Motor neuron (in vitro differentiated cells): ENCODE results near the gene SIX1. TPM values are rescaled to one million over a fixed set of nuclear protein-coding genes. Genes with fewer than 3 reads are reported as not detected.

ENCODE experiments used
- ATAC-seq, 8 experiments: fragments of 200-7000 bp; cut with Tn5 transposase; replicated peaks in 6 of 8; 2 replicates each; pipeline ENCODE4 v1.8.0; 2021; ENCODE audit warnings: mild to moderate bottlenecking in 8 of 8, moderate library complexity in 8 of 8
- H3K27ac ChIP-seq, 2 donors: fragments of 250-450 bp; sonication (Bioruptor Pico); 2 replicates each; pipeline ENCODE4 v1.9.0; 2021; ENCODE audit warnings: antibody characterized with exemption in 2 of 2, mild to moderate bottlenecking in 2 of 2, moderate library complexity in 1 of 2
- H3K4me1 ChIP-seq, 2 donors: fragments of 250-450 bp; sonication (Bioruptor Pico); replicated peaks in 1 of 2; 2 replicates each; pipeline ENCODE4 v1.6.1; 2021; ENCODE audit warnings: antibody characterized with exemption in 2 of 2, mild to moderate bottlenecking in 2 of 2, moderate library complexity in 1 of 2
- H3K4me3 ChIP-seq, 5 donors: fragments of 250-450 bp; sonication (Bioruptor Pico); 2 replicates each; pipeline ENCODE4 v1.9.0; 2021; ENCODE audit warnings: antibody characterized with exemption in 5 of 5, mild to moderate bottlenecking in 5 of 5, moderate library complexity in 4 of 5
- WGBS, 10 experiments: fragments of 450-650 bp; shearing (Covaris generic); methylation state at CpG; one replicate each; pipeline ENCODE4 v1.0.0; 2022; 5-methylcytosine and 5-hydroxymethylcytosine counted together
- in situ Hi-C, 9 experiments: fragments of 400-800 bp; cut with MboI; loops; one replicate each; pipeline ENCODE4 v1.15.0; 2021; ENCODE audit warnings: low sequenced_read_pairs in 9 of 9, low pct_unique_long_range_greater_than_20kb in 2 of 9; ENCODE audit not compliant: unreplicated experiment in 9 of 9
- total RNA-seq, 8 experiments: library from RNA; unstranded; fragments of 300-600 nt; gene quantifications; 2 replicates each; pipeline versions ENCODE4 v1.2.3 to v1.2.4, GENCODE V29; 2022

Gene SIX1
- total RNA-seq, 8 experiments from 2014 or later, result 0.05 to 38.6 (median 2.6) TPM

DNA sequence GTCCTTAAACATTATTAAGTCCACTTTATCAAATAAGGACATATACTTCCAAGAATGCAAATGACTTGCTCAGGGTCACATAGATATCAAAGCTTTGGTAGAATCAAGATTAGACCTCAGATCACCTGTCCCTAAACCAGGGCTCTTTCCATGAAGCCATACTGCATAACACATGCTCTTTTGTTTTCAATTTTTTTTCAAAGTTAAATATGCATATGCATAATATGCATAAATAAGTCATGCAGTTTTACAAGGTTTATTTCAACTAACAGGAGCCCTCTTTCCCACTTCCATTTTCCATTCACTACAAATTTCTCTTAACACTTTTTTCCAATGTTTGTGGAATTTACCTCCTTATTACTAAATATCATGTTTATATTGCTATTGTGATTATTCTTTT is 53.1 kb downstream of the SIX1 start:
- Histone ChIP-seq H3K27ac (no peak overlapping the region), H3K4me1 (no peaks in the 10 kb centered on the region), H3K4me3 (no peak overlapping the region)
- in situ Hi-C loops, result no loop called here
- peak in 3 of 8 experiments; percentile 56 to 67 (median 65) for ATAC-seq

DNA sequence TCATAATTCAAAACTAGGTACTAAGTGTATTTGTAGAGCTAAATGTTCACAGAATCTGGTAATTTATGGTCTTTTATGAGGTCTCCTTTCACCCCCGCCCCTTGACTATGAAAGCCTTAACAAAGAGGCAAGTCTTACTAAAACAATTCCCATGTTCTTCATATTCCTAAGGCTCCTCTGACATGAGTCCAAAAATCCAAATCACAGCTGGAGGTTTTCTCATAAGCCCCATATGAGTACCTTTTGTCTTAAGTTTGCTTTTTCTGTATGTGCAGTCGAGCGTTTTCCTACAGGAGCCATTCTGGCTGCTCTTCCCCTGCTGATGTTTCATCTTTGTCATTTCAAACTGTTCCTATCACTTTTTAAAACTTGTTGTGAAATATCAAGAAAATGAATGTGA is 55.2 kb downstream of the SIX1 start:
- 60 to 100% (median 100%) methylated on average over 1 to 3 of the region's 3 CpGs; no CpG with 5 or more reads in 1 of the 10 experiments for WGBS, 10 experiments
- no peak overlapping the region for H3K4me3 ChIP-seq
- H3K4me1 ChIP-seq, result no peaks in the 10 kb centered on the region
- H3K27ac ChIP-seq, result no peak overlapping the region
- no peak for ATAC-seq
- in situ Hi-C loops, result no loop called here

Other genes starting within 250 kb of the SIX1 start
- 1 to 10 TPM in 1 of 8 experiments, under 1 TPM in 5, not detected in 2; 0.21 to 1.2 (median 0.41) TPM for gene C14orf39, start 163.4 kb downstream of the SIX1 start, total RNA-seq
- gene SIX6, start 140.3 kb downstream of the SIX1 start, total RNA-seq, result under 1 TPM in 4 of 8 experiments, not detected in 4; 0.05 to 0.45 (median 0.14) TPM
- gene SIX4, start 74.9 kb upstream of the SIX1 start, total RNA-seq, result 10 to 100 TPM in 2 of 8 experiments, 1 to 10 TPM in 6; 1.6 to 13.7 (median 5.4) TPM
- 10 to 100 TPM; 37.0 to 69.2 (median 47.1) TPM for gene MNAT1, start 85.3 kb upstream of the SIX1 start, total RNA-seq